OCI-LY1 (cell line): ENCODE results near the gene LYRM7.

Experiments used
- EZH2 ChIP-seq: fragments of 200-600 bp; sonication (generic), shearing (Covaris generic); IDR thresholded peaks from 2 replicates; pipeline ENCODE4 v1.8.0; 2017; ENCODE audit warnings: borderline replicate concordance, mixed run types, mild to moderate bottlenecking, antibody characterized with exemption, low read length, moderate library complexity, mixed read lengths
- TF ChIP-seq, protein P1 (sequence below): fragments of 200-600 bp; sonication (generic), shearing (Covaris generic); IDR thresholded peaks from 2 replicates; pipeline ENCODE4 v1.5.1; 2017; ENCODE audit warnings: mild to moderate bottlenecking, antibody characterized with exemption, low read length, moderate library complexity, mixed read lengths

DNA sequence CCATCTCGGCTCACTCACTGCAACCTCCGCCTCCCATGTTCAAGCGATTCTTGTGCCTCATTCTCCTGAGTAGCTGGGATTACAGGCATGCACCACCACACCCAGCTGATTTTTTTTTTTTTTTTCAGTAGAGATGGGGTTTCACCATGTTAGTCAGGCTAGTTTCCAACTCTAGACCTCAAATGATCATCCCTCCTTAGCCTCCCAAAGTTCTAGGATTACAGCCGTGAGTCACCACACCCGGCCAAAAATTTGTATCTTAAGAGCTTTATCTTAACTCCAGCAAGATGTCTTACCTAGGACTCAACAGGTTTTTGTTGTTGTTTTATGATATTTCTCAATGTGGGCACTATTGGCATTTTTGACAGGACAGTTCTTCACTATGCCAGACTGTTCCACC, 27.9 kb downstream of the LYRM7 start:
- TF ChIP-seq EZH2: no peak
- TF ChIP-seq, protein P1, sequence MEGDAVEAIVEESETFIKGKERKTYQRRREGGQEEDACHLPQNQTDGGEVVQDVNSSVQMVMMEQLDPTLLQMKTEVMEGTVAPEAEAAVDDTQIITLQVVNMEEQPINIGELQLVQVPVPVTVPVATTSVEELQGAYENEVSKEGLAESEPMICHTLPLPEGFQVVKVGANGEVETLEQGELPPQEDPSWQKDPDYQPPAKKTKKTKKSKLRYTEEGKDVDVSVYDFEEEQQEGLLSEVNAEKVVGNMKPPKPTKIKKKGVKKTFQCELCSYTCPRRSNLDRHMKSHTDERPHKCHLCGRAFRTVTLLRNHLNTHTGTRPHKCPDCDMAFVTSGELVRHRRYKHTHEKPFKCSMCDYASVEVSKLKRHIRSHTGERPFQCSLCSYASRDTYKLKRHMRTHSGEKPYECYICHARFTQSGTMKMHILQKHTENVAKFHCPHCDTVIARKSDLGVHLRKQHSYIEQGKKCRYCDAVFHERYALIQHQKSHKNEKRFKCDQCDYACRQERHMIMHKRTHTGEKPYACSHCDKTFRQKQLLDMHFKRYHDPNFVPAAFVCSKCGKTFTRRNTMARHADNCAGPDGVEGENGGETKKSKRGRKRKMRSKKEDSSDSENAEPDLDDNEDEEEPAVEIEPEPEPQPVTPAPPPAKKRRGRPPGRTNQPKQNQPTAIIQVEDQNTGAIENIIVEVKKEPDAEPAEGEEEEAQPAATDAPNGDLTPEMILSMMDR: no peak
